B cell (primary cell): Measurements from ENCODE around the gene TSPAN18. TPM values are rescaled to one million over a fixed set of nuclear protein-coding genes. Genes with fewer than 3 reads are reported as not detected.

Experiments
- ATAC-seq: fragments of 200-7000 bp; cut with Tn5 transposase; one replicate; pipeline ENCODE4 v1.10.0; 2021; ENCODE audit warnings: low read depth, mild to moderate bottlenecking, moderate number of reproducible peaks, moderate library complexity
- CTCF ChIA-PET: fragments of 350-600 bp; sonication (Branson Sonifier 250); formaldehyde crosslinking; loops from one replicate; lab custom pipeline; 2021; ENCODE audit warnings: antibody characterized with exemption, inconsistent platforms; lab: Charles Lee
- POLR2A ChIA-PET: fragments of 350-600 bp; sonication (Branson Sonifier 250); formaldehyde crosslinking; loops from one replicate; lab custom pipeline; 2021; ENCODE audit warnings: antibody characterized with exemption; lab: Charles Lee
- DNase-seq: peaks from one replicate; pipeline ENCODE4 v3.0.0; 2013
- H2AFZ ChIP-seq: 2 replicates; pipeline ENCODE4 v1.6.1; 2012; ENCODE audit warnings: mild to moderate bottlenecking, low read depth, low read length; ENCODE audit not compliant: insufficient read depth, poor library complexity, severe bottlenecking
- H3K27ac ChIP-seq, 2 donors: 1 replicate in 1 of 2; 2 replicates in 1 of 2; pipeline ENCODE4 v1.5.1; 2012 to 2013; ENCODE audit warnings: low read length in 2 of 2, mild to moderate bottlenecking in 2 of 2, moderate library complexity in 1 of 2
- H3K27me3 ChIP-seq, 4 experiments: fragments of 200-600 bp in 1 of 4; sonication (generic) in 1 of 4; replicated peaks in 1 of 4; 1 replicate in 2 of 4; 2 replicates in 2 of 4; pipeline versions ENCODE4 v1.6.1 to v1.7.0; 2013 to 2016; ENCODE audit warnings: low read length in 3 of 4, mild to moderate bottlenecking in 2 of 4, mixed read lengths in 1 of 4, moderate library complexity in 1 of 4; ENCODE audit not compliant: insufficient read depth in 4 of 4, control insufficient read depth in 3 of 4; ENCODE audit errors: control extremely low read depth in 1 of 4
- H3K36me3 ChIP-seq, 2 experiments: replicated peaks in 1 of 2; 1 replicate in 1 of 2; 2 replicates in 1 of 2; pipeline versions ENCODE4 v1.6.1 to v1.7.1; 2013; ENCODE audit warnings: low read length in 1 of 2; ENCODE audit not compliant: insufficient read depth in 2 of 2, control insufficient read depth in 1 of 2; ENCODE audit errors: control extremely low read depth in 1 of 2, extremely low read depth in 1 of 2
- H3K4me1 ChIP-seq, 2 donors: fragments of 200-600 bp in 1 of 2; sonication (generic) in 1 of 2; 1 replicate in 1 of 2; 2 replicates in 1 of 2; pipeline versions ENCODE4 v1.5.1 to v1.6.1; 2013 to 2017; ENCODE audit warnings: low read length in 2 of 2; ENCODE audit not compliant: control insufficient read depth in 2 of 2, insufficient read depth in 2 of 2
- H3K4me2 ChIP-seq: replicated peaks from 2 replicates; pipeline ENCODE3; 2012; ENCODE audit warnings: mild to moderate bottlenecking, low read depth, low read length; ENCODE audit not compliant: poor library complexity, severe bottlenecking
- H3K4me3 ChIP-seq, 5 experiments: fragments of 200-600 bp in 1 of 5; sonication (generic) in 1 of 5; 1 replicate in 3 of 5; 2 replicates in 2 of 5; pipeline versions ENCODE4 v1.5.1 to v1.7.0; 2011 to 2016; ENCODE audit warnings: low read length in 4 of 5, mild to moderate bottlenecking in 4 of 5, low read depth in 2 of 5, control low read depth in 1 of 5, moderate library complexity in 1 of 5; ENCODE audit not compliant: insufficient read depth in 1 of 5; ENCODE audit errors: control extremely low read depth in 1 of 5, extremely low read depth in 1 of 5
- H3K79me2 ChIP-seq: fragments of 200-600 bp; sonication (generic); one replicate; pipeline ENCODE4 v1.6.0; 2016; ENCODE audit warnings: low read length; ENCODE audit not compliant: control insufficient read depth, insufficient read depth
- H3K9ac ChIP-seq: fragments of 200-600 bp; sonication (generic); 2 replicates; pipeline ENCODE4 v1.6.1; 2017; ENCODE audit warnings: mild to moderate bottlenecking, low read length, moderate library complexity
- H3K9me3 ChIP-seq, 3 donors: one replicate each; pipeline versions ENCODE4 v1.6.1 to v1.7.1; 2013; ENCODE audit warnings: low read length in 2 of 3; ENCODE audit not compliant: control insufficient read depth in 2 of 3, insufficient read depth in 1 of 3; ENCODE audit errors: control extremely low read depth in 1 of 3
- H4K20me1 ChIP-seq: 2 replicates; pipeline ENCODE4 v1.6.0; 2012; ENCODE audit warnings: mild to moderate bottlenecking, low read length; ENCODE audit not compliant: insufficient read depth, control insufficient read depth, poor library complexity, severe bottlenecking
- H3K27ac Mint-ChIP-seq: one replicate; pipeline ENCODE4 v1.8.0; 2021; ENCODE audit warnings: mixed read lengths
- H3K27me3 Mint-ChIP-seq: one replicate; pipeline ENCODE4 v1.8.0; 2021; ENCODE audit warnings: mixed read lengths
- H3K4me1 Mint-ChIP-seq: one replicate; pipeline ENCODE4 v1.8.0; 2021; ENCODE audit warnings: mixed read lengths
- H3K4me3 Mint-ChIP-seq: one replicate; pipeline ENCODE4 v1.8.0; 2021; ENCODE audit warnings: mixed read lengths
- H3K9me3 Mint-ChIP-seq: one replicate; pipeline ENCODE4 v1.8.0; 2022; ENCODE audit warnings: mixed read lengths; ENCODE audit not compliant: insufficient read depth
- EZH2 ChIP-seq: IDR thresholded peaks from 2 replicates; pipeline ENCODE4 v1.6.1; 2012; ENCODE audit warnings: borderline replicate concordance, low read depth, mild to moderate bottlenecking, moderate library complexity, low read length; ENCODE audit not compliant: insufficient read depth, poor library complexity, severe bottlenecking
- WGBS: methylation state at CpG from one replicate; pipeline ENCODE4 v1.1.5; 2013; ENCODE audit warnings: missing lambda C conversion rate; ENCODE audit not compliant: insufficient coverage; 5-methylcytosine and 5-hydroxymethylcytosine counted together
- intact Hi-C: fragments of 100-400 bp; cut with micrococcal nuclease; formaldehyde crosslinking; loops from one replicate; pipeline ENCODE4 v1.10.0; 2022
- polyA plus RNA-seq: library from polyadenylated mRNA; depleted of rRNA; stranded (reverse); fragments of >200 nt; gene quantifications from 2 replicates; pipeline ENCODE4 v1.2.3, GENCODE V29; 2012
- total RNA-seq, 2 donors: library from RNA; stranded (reverse); fragments of 120-200 nt in 1 of 2; gene quantifications; 1 replicate in 1 of 2; 2 replicates in 1 of 2; pipeline versions ENCODE4 v1.2.3 to v1.2.4, GENCODE V29; 2013 to 2022
- TF ChIP-seq, protein P1 (sequence below): fragments of 200-600 bp; IDR thresholded peaks from one replicate; pipeline ENCODE4 v1.8.0; 2022; ENCODE audit warnings: antibody characterized with exemption, mild to moderate bottlenecking

Gene TSPAN18
- total and polyA plus RNA-seq, 2 donors (not counting 1 experiment from before 2014, with no cell fraction given): 0.75 to 2.0 TPM

DNA sequence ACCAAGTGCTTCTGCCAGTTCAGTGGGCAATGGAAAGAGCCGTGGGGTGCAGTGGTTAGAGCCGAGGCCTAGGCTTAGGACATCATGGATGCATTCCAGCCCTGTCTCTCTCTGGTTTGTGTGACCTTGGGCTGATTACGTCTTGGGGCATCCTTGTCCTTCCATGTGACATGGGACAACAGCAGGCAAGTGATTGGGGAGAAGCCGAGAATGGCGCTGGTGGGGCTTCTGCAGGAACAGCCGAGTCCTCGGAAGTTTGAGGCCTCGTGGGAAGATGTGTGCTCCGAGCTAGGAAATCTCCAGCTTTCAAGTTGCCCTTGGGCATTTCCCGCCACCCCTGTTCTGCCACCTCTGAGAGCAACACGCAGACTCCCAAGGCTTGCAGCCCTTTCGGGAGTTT lies 16.6 kb downstream of the TSPAN18 start:
- Mint-ChIP-seq H3K4me1 (no peaks in the 10 kb centered on the region), H3K27ac (no peak overlapping the region), H3K9me3 (no peaks in the 10 kb centered on the region), H3K4me3 (no peak overlapping the region), H3K27me3 (peaks cover 4% of the 10 kb centered on the region)
- intact Hi-C loops: no loop called here
- CTCF ChIA-PET: interaction anchor here (1.3 kb wide), 1 partner anchor 9 kb away, joined by 6 read pairs; no protein-coding TSS in a partner anchor
- TF ChIP-seq, protein P1, sequence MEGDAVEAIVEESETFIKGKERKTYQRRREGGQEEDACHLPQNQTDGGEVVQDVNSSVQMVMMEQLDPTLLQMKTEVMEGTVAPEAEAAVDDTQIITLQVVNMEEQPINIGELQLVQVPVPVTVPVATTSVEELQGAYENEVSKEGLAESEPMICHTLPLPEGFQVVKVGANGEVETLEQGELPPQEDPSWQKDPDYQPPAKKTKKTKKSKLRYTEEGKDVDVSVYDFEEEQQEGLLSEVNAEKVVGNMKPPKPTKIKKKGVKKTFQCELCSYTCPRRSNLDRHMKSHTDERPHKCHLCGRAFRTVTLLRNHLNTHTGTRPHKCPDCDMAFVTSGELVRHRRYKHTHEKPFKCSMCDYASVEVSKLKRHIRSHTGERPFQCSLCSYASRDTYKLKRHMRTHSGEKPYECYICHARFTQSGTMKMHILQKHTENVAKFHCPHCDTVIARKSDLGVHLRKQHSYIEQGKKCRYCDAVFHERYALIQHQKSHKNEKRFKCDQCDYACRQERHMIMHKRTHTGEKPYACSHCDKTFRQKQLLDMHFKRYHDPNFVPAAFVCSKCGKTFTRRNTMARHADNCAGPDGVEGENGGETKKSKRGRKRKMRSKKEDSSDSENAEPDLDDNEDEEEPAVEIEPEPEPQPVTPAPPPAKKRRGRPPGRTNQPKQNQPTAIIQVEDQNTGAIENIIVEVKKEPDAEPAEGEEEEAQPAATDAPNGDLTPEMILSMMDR: no peak
- no peak for TF ChIP-seq EZH2
- no peak overlapping the region for H3K9ac ChIP-seq
- no peak overlapping the region for H3K4me3 ChIP-seq
- no peak overlapping the region for H3K4me2 ChIP-seq
- H3K27ac ChIP-seq: no peak overlapping the region
- WGBS: 97% methylated on average over 12 of the region's 12 CpGs
- ATAC-seq: no peak
- no peak overlapping the region for H2AFZ ChIP-seq
- no peaks in the 10 kb centered on the region for H3K9me3 ChIP-seq
- H3K79me2 ChIP-seq: no peaks in the 10 kb centered on the region
- POLR2A ChIA-PET: no interaction called here
- H3K36me3 ChIP-seq: no peaks in the 10 kb centered on the region
- no peaks in the 10 kb centered on the region for H4K20me1 ChIP-seq
- no peak for DNase-seq
- no peaks in the 10 kb centered on the region for H3K4me1 ChIP-seq
- H3K27me3 ChIP-seq: peaks cover 0 to 4% (median 0%) of the 10 kb centered on the region in 4 experiments

DNA sequence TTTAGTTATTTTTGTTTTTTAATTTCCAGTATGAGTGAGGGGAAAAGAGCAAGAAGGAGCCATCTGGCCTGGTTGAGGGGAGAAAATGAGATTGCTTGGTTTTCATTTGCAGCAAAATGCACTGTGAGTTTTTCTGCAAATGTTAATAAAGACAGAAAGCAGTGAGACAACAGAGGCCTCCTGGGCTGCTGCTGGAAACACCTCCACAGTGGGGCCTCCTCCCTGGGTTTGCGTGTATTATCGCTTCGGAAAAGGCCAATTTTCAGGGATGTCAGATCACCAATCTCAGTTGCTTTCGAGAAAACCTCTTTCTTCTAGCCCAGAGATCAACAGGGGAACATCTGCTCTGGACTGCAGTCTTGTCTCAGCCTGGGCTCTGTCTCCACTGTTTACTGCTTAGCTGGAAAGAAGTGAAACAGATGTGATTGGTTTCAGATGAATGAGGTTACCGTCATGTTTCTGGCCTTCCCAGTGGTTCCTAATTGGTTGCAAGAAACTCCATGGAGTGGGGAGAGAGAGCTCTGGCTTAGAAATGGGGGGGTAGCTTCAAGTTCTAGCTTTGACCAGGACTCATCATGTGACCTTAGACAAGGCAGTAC lies 17.3 kb downstream of the TSPAN18 start:
- DNase-seq (no peak), ATAC-seq (no peak)
- 94% methylated on average over 4 of the region's 5 CpGs for WGBS
- no peak overlapping the region for H3K4me3 ChIP-seq
- H3K9me3 ChIP-seq: no peaks in the 10 kb centered on the region
- Mint-ChIP-seq H3K4me3 (no peak overlapping the region), H3K27me3 (peaks cover 4% of the 10 kb centered on the region), H3K4me1 (no peaks in the 10 kb centered on the region), H3K27ac (no peak overlapping the region), H3K9me3 (no peaks in the 10 kb centered on the region)
- H2AFZ ChIP-seq: no peak overlapping the region
- H3K27ac ChIP-seq: no peak overlapping the region
- no peak overlapping the region for H3K4me2 ChIP-seq
- intact Hi-C loops: no loop called here
- TF ChIP-seq, protein P1: no peak
- no peak for TF ChIP-seq EZH2
- H3K4me1 ChIP-seq: no peaks in the 10 kb centered on the region
- ChIA-PET CTCF (interaction anchor here (1.3 kb wide), 1 partner anchor 8 kb away, joined by 6 read pairs; no protein-coding TSS in a partner anchor), POLR2A (no interaction called here)
- peaks cover 0 to 4% (median 0%) of the 10 kb centered on the region in 4 experiments for H3K27me3 ChIP-seq
- no peaks in the 10 kb centered on the region for H4K20me1 ChIP-seq
- H3K9ac ChIP-seq: no peak overlapping the region
- no peaks in the 10 kb centered on the region for H3K36me3 ChIP-seq
- no peaks in the 10 kb centered on the region for H3K79me2 ChIP-seq
